GM10248 (cell line): Measurements from ENCODE around the gene C13orf46.

Experiments used
- CTCF ChIA-PET: fragments of 300-600 bp; sonication (Branson Sonifier 250); formaldehyde crosslinking; extraction: SDS; loops from one replicate; lab custom pipeline; 2021; ENCODE audit warnings: antibody characterized with exemption; lab: Yijun Ruan, JAX
- POLR2A ChIA-PET: fragments of 350-650 bp; sonication (Branson Sonifier 250); formaldehyde crosslinking; extraction: SDS; loops from one replicate; lab custom pipeline; 2020; ENCODE audit warnings: antibody characterized with exemption; lab: Yijun Ruan, JAX
- DNase-seq: peaks from one replicate; pipeline ENCODE4 v3.0.0; 2012; ENCODE audit errors: extremely low spot score
- TF ChIP-seq, protein P1 (sequence below): IDR thresholded peaks from 2 replicates; pipeline ENCODE4 v1.5.1; 2012; ENCODE audit warnings: mild to moderate bottlenecking, low read depth; ENCODE audit errors: extremely low read depth, missing control alignments, control extremely low read depth

Gene C13orf46

DNA sequence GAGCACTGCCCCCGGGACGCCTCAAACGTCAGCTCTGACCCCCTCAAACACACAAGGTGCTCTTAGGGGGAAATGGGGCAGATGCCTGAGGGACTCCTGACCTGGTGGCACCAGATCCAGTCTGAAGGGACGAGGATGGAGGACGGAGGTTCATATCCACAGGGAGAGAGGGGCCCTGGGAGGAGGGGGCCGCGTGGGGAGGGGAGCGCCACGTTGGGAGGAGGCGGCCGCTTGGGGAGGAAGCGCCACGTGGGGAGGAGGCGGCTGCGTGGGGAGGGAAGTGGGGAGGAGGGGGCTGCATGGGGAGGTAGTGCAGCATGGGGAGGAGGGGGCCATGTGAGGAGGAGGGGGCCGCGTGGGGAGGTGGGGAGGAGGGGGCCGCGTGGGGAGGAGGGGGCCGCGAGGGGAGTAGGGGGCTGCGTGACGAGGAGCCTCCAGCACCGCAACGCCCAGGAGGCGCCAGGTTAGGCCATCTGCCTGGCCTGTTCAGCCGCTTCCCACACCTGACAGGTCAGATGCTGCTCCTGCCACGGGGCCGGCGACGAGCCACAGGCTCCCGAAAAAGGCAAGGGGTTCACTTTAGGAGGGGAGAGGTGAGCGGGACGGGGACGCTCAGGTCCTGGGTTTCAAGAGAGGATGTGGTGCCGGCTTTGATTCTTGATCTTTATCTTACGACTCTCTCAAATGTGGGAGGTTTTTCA, 36.7 kb upstream of the C13orf46 start:
- POLR2A ChIA-PET = no interaction called here
- TF ChIP-seq, protein P1, sequence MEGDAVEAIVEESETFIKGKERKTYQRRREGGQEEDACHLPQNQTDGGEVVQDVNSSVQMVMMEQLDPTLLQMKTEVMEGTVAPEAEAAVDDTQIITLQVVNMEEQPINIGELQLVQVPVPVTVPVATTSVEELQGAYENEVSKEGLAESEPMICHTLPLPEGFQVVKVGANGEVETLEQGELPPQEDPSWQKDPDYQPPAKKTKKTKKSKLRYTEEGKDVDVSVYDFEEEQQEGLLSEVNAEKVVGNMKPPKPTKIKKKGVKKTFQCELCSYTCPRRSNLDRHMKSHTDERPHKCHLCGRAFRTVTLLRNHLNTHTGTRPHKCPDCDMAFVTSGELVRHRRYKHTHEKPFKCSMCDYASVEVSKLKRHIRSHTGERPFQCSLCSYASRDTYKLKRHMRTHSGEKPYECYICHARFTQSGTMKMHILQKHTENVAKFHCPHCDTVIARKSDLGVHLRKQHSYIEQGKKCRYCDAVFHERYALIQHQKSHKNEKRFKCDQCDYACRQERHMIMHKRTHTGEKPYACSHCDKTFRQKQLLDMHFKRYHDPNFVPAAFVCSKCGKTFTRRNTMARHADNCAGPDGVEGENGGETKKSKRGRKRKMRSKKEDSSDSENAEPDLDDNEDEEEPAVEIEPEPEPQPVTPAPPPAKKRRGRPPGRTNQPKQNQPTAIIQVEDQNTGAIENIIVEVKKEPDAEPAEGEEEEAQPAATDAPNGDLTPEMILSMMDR = no peak
- CTCF ChIA-PET = no interaction called here
- no peak for DNase-seq

DNA sequence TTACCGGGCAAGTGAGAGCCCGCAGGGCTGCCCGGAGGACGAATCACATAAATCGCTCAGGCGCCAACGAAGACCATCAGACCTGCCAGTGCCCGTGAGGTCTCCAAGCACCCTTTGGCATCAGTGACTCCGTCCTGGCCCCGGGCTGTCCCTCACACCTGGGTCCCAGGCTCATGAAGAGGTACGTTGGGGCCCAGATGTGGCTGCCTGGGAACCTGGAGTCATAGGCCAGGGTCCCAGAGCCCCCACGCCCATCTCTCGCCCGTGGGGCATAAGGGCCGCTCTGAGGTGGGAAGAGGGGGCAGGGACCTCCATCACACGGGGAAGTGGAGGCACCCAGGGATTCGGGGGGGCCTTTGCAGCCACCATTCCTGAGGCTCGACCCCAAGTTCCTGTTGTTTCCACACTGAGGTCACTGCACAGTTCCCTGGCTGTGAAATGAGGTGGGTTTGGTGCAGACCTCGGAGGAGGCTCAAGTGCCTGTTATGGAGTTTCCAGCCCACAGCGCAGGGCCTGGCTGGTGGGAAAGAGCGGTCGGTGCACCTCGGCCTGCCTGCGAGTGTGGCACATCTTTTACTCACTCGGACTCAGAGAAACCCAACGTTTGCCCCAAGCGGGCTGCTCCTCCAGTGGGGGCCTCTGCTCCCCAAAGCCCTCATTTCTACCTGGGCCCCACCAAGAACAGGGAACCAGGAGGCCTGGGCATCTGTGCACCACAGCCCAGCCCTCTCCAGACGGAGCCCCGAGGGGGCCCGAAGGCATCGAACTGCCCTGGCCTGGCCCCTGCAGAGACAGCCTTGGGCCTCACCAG, 35.9 kb upstream of the C13orf46 start:
- DNase-seq = no peak
- TF ChIP-seq, protein P1 = no peak
- CTCF ChIA-PET = no interaction called here
- POLR2A ChIA-PET = no interaction called here

DNA sequence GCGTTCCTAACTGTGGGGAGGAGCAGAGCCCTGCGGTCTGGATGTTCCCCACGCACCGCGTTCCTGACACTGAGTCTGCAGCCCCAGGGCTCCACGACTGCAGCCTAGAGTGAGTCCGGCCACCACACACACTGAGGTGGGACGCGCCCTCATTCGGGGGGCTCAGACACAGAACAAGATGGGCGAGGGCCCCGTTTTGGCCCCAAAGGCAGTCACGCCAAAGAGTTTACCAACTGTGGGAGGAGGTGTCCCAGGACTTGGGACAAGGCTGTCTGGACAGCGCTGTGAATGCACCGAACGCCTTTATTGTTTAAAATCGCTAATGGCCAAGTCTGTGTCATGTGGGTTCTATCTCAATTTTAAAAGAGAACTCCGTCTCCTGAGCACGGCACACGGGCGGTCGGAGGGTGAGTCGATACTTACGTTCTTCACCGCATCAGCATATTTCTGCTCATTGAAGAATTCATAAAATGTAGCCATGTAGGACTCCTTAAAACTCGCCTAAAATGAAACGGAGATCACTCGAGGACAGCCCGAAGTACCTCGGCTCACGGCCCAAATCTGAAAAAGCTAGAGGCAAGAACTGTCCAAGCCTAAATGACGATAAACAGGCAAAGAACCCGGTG, 35.2 kb upstream of the C13orf46 start:
- TF ChIP-seq, protein P1 = no peak
- no peak for DNase-seq
- ChIA-PET POLR2A (no interaction called here), CTCF (no interaction called here)

DNA sequence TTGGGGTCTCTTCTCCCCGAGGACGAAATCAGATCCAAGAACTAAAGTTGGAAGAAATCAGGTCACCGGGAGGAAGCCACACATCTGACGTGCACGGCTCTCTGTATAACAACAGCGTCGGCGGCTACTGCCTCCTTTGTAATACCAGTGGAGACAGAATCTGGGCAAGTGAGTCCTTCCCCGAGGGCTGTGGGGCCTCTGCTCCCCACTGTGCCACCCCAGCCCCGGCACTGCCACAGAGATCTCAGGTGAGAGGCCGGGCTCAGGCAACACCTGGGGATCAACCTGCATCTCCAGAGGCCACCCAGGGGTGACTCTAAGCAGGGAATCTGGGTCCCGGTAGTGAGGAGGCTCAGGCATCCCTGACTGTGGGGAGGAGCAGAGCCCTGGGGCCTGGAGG, 33.7 kb upstream of the C13orf46 start:
- POLR2A ChIA-PET = no interaction called here
- TF ChIP-seq, protein P1 = no peak
- CTCF ChIA-PET = no interaction called here
- DNase-seq = no peak

DNA sequence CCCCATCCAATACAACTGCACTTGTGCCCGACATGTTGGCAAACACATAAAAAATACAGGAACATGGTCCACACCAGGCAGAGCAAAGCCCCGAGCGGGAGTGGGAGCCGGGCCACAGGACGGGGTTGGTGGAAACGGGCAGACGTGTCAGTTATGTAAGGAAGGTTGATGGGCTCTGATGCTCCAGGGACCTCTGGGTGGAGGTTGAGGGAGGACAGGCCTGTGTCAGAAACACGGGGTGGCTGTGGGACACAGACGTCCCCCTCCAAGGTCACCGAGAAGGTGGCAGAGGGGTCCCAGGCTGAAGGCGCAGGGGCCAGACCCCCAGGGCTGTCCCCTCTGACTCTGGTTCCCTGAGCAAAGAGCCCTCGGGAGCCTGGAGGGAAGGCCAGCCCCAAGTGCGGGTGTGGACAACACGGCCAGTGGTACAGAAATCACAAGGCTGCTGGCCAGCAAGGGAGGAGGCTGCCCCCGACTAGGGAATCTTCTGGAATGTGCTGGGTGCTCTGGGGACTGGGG, 31.4 kb upstream of the C13orf46 start:
- no peak for DNase-seq
- TF ChIP-seq, protein P1 = no peak
- ChIA-PET CTCF (no interaction called here), POLR2A (no interaction called here)
